ENCODE data around the gene ACTR10.

DNA sequence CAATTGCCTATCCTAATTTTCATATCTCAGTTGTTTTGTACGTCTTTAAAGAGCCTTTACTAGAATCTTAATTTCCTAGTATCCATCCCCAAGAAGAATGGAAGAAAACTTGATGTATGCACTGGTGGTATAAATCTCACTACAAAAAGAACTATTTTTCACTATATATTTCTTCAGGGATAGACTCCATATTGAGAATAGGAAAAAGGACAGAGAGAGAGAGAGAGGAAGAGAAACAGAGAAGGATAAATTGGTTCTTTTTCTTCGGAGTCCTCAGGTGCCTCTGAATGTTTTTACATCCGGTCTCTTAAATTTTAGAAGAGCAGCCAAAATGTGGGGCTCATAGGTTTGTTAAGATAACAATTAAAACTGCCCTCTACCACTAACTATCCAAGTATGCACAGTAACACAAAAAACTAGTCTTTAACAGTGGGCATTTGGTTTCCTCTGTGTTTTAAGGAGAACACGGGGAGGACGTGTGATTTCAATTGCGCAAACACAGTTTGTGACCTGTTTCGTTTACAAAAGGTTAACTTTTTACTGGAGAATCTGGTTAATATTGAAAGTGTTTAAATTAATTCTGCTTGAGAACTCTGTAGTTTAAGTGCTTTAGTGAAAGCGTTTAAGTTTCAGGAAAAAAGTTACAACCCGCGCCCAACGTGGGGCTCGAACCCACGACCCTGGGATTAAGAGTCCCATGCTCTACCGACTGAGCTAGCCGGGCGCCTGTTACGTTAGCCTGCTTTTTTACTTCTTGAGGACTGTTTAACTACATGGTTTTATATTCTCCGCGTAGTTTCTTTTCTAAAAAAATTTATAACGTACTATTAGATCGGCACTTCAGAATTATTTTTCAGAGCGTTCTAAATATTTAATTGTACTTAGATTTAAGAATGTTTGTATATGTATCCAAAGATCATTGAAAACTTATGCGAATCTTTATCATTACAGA, 39.6 kb downstream of the ACTR10 start:
- no peak for TF ChIP-seq EZH2 (IDR thresholded peaks at IDR 0.05; ENCODE audit: low read length, missing control alignments)
- no peak for TF ChIP-seq CTCF (conservative IDR thresholded peaks at IDR 0.05 in 1 of 2, IDR thresholded peaks at IDR 0.05 in 1 of 2; ENCODE audit: low read depth in 1 of 2, low read length in 2 of 2)

All from fibroblast of lung (primary cell).